Natural killer cell treated with Interleukin-12 subunit alpha and Interleukin-12 subunit beta and Interleukin-15 and Interleukin-18, amount 100 ng/mL, for 72 hours (primary cell): ENCODE results near the gene SOST. TPM values are rescaled to one million over a fixed set of nuclear protein-coding genes. Genes with fewer than 3 reads are reported as not detected.

ENCODE experiments used
- ATAC-seq, 2 donors: fragments of 150-1000 bp; cut with Tn5 transposase in 1 of 2; sonication (Bioruptor Pico), chemical (Tn5 transposase) in 1 of 2; 2 replicates each; pipeline ENCODE4 v1.10.0; 2021
- DNase-seq: peaks from one replicate; pipeline ENCODE4 v3.0.0; 2022; ENCODE audit warnings: low spot score
- H3K27ac Mint-ChIP-seq, 2 donors: 1 replicate in 1 of 2; 2 replicates in 1 of 2; pipeline ENCODE4 v1.8.0; 2022; ENCODE audit warnings: mixed read lengths in 2 of 2, mild to moderate bottlenecking in 1 of 2, moderate library complexity in 1 of 2
- H3K27me3 Mint-ChIP-seq, 2 donors: 1 replicate in 1 of 2; 2 replicates in 1 of 2; pipeline ENCODE4 v1.8.0; 2022; ENCODE audit warnings: mixed read lengths in 2 of 2
- H3K36me3 Mint-ChIP-seq: one replicate; pipeline ENCODE4 v1.8.0; 2022; ENCODE audit warnings: mixed read lengths
- H3K4me1 Mint-ChIP-seq, 2 donors: 1 replicate in 1 of 2; 2 replicates in 1 of 2; pipeline ENCODE4 v1.8.0; 2022; ENCODE audit warnings: low read depth in 2 of 2, mixed read lengths in 2 of 2, mild to moderate bottlenecking in 1 of 2
- H3K4me3 Mint-ChIP-seq: one replicate; pipeline ENCODE4 v1.8.0; 2022; ENCODE audit warnings: mixed read lengths
- H3K9me3 Mint-ChIP-seq: 2 replicates; pipeline ENCODE4 v1.8.0; 2022; ENCODE audit warnings: mixed read lengths
- total RNA-seq, 2 donors: library from RNA; stranded (reverse); gene quantifications; one replicate each; pipeline ENCODE4 v1.2.3, GENCODE V29; 2022

SOST gene
- total RNA-seq, 2 donors from 2014 or later = not detected

- peaks cover 0 to 7% of the 10 kb centered on the region in 2 donors for H3K4me1 Mint-ChIP-seq
- H3K36me3 Mint-ChIP-seq = no peaks in the 10 kb centered on the region
- H3K4me3 Mint-ChIP-seq = no peak overlapping the region
- ATAC-seq (no peak), DNase-seq (no peak)
- no peak overlapping the region for H3K27ac Mint-ChIP-seq
- H3K27me3 Mint-ChIP-seq = peaks cover 41 to 48% of the 10 kb centered on the region in 2 donors
- no peaks in the 10 kb centered on the region for H3K9me3 Mint-ChIP-seq
These were observed 26.1 kb upstream of the SOST start for GRCh38 chr17:43784628-43785101.

- Mint-ChIP-seq H3K4me3 (no peak overlapping the region), H3K36me3 (no peaks in the 10 kb centered on the region), H3K27ac (no peak overlapping the region), H3K4me1 (peaks cover 0 to 7% of the 10 kb centered on the region in 2 donors), H3K27me3 (peaks cover 39 to 48% of the 10 kb centered on the region in 2 donors), H3K9me3 (no peaks in the 10 kb centered on the region)
- DNase-seq (no peak), ATAC-seq (no peak)
These were observed 25.5 kb upstream of the SOST start for GRCh38 chr17:43784068-43784467.

- DNase-seq (no peak), ATAC-seq (no peak)
- Mint-ChIP-seq H3K27ac (no peak overlapping the region), H3K9me3 (no peaks in the 10 kb centered on the region), H3K27me3 (peaks cover 36 to 48% of the 10 kb centered on the region in 2 donors), H3K4me1 (peaks cover 0 to 7% of the 10 kb centered on the region in 2 donors), H3K4me3 (no peak overlapping the region), H3K36me3 (no peaks in the 10 kb centered on the region)
These were observed 24.5 kb upstream of the SOST start for GRCh38 chr17:43782913-43783680.

GRCh38 chr17:43780135-43780534, 21.5 kb upstream of the SOST start, which contains the start of gene CFAP97D1:
CFAP97D1 (plus strand) TSS chr17:43780435; CDS start chr17:43780463, 28 bp downstream.
- Mint-ChIP-seq H3K9me3 (no peaks in the 10 kb centered on the region), H3K36me3 (no peaks in the 10 kb centered on the region), H3K4me3 (peak within 1 kb of the TSS; percentile 59), H3K27me3 (peaks cover 37 to 48% of the 10 kb centered on the region in 2 donors), H3K4me1 (peaks cover 0 to 9% of the 10 kb centered on the region in 2 donors), H3K27ac (no peak within 1 kb of the TSS)
- ATAC-seq = no peak
- no peak for DNase-seq

DNA sequence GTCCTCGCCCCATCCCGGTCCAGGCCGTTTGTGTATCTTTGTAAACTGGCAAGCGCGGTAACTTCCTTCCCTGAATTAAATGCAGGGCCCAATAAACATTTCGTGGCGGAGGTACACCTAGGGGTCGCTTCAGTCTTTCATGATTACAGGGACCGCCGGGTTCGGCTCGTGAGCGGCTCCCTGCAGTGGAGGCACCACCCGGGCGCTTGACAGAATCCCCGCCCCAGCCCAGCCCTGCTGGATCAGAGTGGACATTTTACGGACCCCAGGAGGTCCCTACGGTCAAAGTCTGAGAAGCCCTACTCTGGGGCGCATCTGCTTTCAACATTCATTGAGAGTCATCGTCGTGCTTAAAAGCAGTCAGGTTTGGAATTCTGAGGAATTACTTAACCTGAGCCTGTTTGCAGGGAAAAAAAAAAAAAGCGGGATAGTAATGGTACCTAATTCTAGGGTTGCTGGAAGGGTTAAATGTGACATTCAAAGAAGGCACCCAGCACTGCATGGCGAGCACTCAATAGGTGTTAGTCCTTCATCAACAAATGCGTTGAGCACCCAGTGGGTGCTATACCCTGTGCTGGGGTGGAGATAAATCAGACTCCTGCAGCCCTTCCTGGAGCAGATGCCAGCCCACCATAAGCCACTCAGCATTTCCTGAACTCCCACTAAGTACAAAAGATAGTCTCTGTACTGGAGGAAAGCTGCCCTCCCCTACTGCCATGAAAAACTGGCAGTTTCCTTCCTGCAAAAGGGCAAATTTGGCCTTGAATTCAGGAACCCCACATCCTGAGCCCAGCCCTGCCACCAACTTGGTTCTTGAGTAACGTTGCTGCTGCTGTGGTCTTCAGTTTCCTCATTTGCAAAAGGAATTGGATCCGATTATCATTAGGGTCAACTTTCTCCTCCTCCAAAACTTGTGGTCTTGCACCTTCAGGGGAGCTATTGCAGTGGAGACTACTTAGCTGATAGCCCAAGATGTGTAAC, 20.8 kb upstream of the SOST start:
- Mint-ChIP-seq H3K27me3 (peaks cover 31 to 41% of the 10 kb centered on the region in 2 donors), H3K9me3 (no peaks in the 10 kb centered on the region), H3K27ac (no peak overlapping the region), H3K4me1 (peaks cover 0 to 6% of the 10 kb centered on the region in 2 donors), H3K4me3 (peak overlapping the region; percentile 59), H3K36me3 (no peaks in the 10 kb centered on the region)
- DNase-seq = no peak
- ATAC-seq = no peak

DNA sequence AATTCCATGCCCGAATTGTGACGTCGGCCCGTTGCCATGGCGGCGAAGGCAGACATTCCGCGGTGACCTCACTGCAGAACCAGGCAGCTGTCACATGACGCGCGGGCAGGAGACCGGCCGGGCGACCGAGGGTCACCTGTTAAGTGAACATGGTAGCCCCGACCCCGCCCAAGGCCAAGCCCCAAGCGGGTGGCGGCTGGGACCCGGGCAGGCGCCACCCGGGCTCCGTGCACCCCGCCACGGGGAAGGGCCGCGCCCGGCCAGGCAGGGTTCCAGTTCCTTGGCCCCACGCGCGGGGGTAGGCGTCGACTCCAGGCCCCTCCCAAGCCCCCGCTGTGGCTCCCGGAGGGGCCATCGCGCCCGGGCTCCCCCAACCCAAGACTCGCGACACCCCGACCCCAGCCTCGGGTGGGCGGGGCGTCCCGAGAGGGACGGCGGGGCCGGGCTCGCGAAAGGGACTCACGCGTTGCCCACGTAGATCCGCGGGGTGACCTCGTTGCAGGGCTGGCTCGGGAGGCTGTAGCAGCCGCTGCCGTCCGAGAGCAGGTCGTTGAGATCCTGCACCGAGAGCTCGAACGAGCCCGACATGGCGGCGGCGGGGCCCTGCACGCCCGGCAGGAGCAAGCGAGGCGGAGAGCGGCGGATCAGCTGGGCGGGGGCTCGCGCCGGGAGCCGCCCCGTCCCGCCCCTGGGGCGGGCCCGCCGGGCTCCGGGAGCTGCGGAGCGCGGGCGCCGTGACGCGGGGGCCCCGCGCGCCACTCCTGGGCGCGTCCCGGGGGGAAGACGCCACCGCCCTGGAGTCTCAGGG, 19.9 kb upstream of the SOST start, which contains the start of gene DUSP3:
TSS of gene DUSP3 (minus strand) at position 641 of the 808 bp plus-strand sequence. CDS start at position 588, 53 bp downstream.
- peak; percentile 97 for ATAC-seq
- no peak within 1 kb of the TSS for H3K27ac Mint-ChIP-seq
- H3K4me1 Mint-ChIP-seq = peaks cover 1 to 14% of the 10 kb centered on the region in 2 donors
- peak; percentile 76 for DNase-seq
- H3K36me3 Mint-ChIP-seq = no peaks in the 10 kb centered on the region
- H3K27me3 Mint-ChIP-seq = peaks cover 25 to 32% of the 10 kb centered on the region in 2 donors
- no peaks in the 10 kb centered on the region for H3K9me3 Mint-ChIP-seq
- H3K4me3 Mint-ChIP-seq = peak within 1 kb of the TSS; percentile 76

- Mint-ChIP-seq H3K4me1 (peaks cover 7 to 31% of the 10 kb centered on the region in 2 donors), H3K27ac (no peak overlapping the region)
These were observed 16.0 kb upstream of the SOST start for GRCh38 chr17:43774304-43775250.

DNA sequence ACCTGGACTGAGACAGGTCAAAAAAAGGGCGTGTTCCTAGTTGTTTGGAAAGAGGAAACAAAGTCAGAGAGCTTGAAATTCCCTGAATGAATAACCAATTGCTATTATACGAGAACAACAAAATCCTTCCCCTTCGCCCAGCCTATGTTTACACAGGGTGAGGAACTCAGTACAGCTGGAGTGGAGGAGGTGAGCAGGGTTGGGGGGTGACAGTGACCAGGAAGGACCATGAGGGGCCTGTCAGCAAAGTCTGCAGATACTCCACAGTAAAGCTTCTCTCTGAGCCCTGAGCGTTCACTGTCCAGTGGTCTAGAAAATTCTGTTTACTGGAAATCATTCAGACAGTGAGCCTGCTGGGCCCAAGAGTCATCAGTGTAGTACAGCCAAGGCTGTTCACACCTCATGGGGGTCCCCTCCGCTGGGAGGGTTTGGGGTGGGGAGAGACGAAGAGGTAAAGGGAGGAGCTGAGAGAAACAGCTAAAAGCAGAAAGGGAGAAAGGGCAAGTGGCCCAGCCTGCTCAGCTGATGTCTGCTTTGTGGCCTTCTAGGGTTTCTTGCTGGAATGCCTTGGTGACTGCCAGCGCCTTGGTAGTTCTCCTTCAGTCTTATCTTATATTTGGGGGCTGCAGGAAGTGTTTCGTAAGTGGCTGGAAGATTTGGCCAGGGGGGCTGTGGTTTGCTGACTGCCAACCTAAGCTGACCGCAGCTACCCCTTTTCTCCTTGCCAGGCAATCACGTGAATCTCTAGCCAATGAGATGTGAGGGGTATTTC, 14.5 kb upstream of the SOST start:
- Mint-ChIP-seq H3K27me3 (peaks cover 0 to 2% of the 10 kb centered on the region in 2 donors), H3K9me3 (no peaks in the 10 kb centered on the region), H3K4me1 (peaks cover 7 to 31% of the 10 kb centered on the region in 2 donors), H3K4me3 (peak overlapping the region; percentile 75), H3K36me3 (no peaks in the 10 kb centered on the region), H3K27ac (peak overlapping the region; percentile 33 to 73)
- DNase-seq = no peak
- ATAC-seq = peak in 1 of 2 donors; percentile 87

More at GRCh38 chr17:43774304-43775250, 16.0 kb upstream of the SOST start:
- H3K27me3 Mint-ChIP-seq = peaks cover 0 to 2% of the 10 kb centered on the region in 2 donors
- H3K9me3 Mint-ChIP-seq = no peaks in the 10 kb centered on the region
- no peak overlapping the region for H3K4me3 Mint-ChIP-seq
- H3K36me3 Mint-ChIP-seq = no peaks in the 10 kb centered on the region
- ATAC-seq = no peak
- DNase-seq = no peak

DNA sequence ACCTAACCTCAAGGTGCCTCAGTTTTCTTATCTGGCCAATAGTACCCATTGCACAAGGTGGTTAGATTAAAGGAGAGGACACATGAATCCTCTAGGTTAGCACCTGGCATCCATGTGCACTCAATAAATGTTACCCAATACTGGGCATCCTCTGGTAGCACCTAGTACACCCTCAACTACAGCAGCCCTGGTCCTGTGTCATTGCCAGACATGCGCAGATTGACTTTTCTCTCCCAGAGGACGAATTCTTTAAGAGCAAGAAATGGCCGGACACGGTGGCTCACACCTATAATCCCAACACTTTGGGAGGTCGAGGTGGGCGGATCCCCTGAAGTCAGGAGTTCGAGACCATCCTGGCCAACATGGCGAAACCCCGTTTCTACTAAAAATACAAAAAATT, 12.9 kb upstream of the SOST start:
- no peak overlapping the region for H3K27ac Mint-ChIP-seq
- ATAC-seq (no peak), DNase-seq (no peak)
- H3K9me3 Mint-ChIP-seq = no peaks in the 10 kb centered on the region
- no peaks in the 10 kb centered on the region for H3K36me3 Mint-ChIP-seq
- H3K4me3 Mint-ChIP-seq = no peak overlapping the region
- H3K27me3 Mint-ChIP-seq = peaks cover 0 to 2% of the 10 kb centered on the region in 2 donors
- H3K4me1 Mint-ChIP-seq = peaks cover 7 to 31% of the 10 kb centered on the region in 2 donors

DNA sequence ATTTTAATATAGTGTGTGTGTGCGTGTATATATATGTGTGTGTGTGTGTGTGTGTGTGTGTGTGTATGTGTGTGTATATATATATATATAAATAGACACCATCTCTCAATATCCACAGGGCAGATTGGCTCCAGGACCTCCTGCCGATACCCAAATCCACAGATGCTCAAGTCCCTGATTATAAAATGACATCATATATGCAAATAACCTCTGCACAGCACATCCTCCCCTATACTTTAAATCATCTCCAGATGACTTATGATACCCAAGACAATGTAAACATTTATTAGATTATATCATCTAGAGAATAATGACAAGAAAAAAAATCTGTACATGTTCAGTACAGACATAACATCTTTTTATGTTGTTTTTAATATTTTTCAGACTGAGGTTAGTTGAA, 12.4 kb upstream of the SOST start:
- Mint-ChIP-seq H3K27me3 (peaks cover 0 to 4% of the 10 kb centered on the region in 2 donors), H3K4me3 (no peak overlapping the region), H3K27ac (no peak overlapping the region)

GRCh38 chr17:43769859-43770258, 11.3 kb upstream of the SOST start:
- ATAC-seq (no peak), DNase-seq (no peak)
- no peaks in the 10 kb centered on the region for H3K36me3 Mint-ChIP-seq
- no peak overlapping the region for H3K27ac Mint-ChIP-seq
- peaks cover 0 to 4% of the 10 kb centered on the region in 2 donors for H3K27me3 Mint-ChIP-seq
- H3K4me1 Mint-ChIP-seq = peaks cover 7 to 26% of the 10 kb centered on the region in 2 donors
- no peaks in the 10 kb centered on the region for H3K9me3 Mint-ChIP-seq
- H3K4me3 Mint-ChIP-seq = no peak overlapping the region

More for the DNA sequence above, 12.4 kb upstream of the SOST start:
- ATAC-seq (no peak), DNase-seq (no peak)
- H3K4me1 Mint-ChIP-seq = peaks cover 7 to 31% of the 10 kb centered on the region in 2 donors
- H3K36me3 Mint-ChIP-seq = no peaks in the 10 kb centered on the region
- no peaks in the 10 kb centered on the region for H3K9me3 Mint-ChIP-seq
